GM21515 (cell line): ENCODE data around the gene PBX4.
A peak's percentile ranks its signal among the peaks of the same experiment; 100 is the strongest.

Experiments
- ATAC-seq: cut with Tn5 transposase; IDR thresholded peaks from one replicate; pipeline ENCODE4 v1.9.1; 2021; ENCODE audit not compliant: unreplicated experiment

PBX4 gene

DNA sequence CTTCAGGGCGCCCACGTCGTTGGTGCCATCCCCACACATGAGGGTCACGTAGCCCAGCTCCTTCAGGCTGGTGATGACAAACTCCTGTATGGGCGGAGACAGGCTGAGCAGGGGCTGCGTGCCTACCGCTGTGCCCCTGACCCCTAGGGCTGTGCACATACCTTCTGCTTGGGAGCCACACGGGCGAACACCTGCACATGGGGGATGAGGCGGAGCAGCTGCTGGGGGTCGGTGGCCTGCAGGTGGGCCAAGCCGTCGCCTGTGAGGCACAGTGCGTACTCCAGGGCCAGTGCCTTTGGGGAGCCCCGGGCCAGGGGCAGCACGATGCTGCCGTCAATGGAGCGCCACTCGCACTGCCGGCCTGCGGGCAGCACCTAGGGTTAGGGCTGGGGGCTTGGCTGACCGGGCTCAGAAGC, 31.1 kb upstream of the PBX4 start:
- ATAC-seq = no peak

DNA sequence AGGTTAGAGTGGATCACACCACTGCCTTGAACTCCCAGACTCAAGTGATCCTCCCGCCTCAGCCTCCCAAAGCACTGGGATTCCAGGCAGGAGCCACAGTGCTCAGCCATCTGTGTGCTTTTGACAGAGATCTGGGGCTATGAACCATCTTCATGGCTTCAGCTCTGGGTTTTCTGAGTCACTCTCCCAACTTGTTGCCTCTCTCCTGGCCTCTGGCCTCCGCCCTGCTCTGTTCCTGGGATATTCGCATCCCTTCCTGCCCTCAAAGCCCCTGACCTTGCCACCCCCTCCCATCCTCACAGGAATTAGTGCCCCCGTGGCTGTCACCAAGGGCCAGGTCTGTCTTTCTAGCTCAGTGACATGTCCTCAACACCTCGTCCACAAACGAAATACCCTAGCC, 30.7 kb upstream of the PBX4 start:
- ATAC-seq = no peak

DNA sequence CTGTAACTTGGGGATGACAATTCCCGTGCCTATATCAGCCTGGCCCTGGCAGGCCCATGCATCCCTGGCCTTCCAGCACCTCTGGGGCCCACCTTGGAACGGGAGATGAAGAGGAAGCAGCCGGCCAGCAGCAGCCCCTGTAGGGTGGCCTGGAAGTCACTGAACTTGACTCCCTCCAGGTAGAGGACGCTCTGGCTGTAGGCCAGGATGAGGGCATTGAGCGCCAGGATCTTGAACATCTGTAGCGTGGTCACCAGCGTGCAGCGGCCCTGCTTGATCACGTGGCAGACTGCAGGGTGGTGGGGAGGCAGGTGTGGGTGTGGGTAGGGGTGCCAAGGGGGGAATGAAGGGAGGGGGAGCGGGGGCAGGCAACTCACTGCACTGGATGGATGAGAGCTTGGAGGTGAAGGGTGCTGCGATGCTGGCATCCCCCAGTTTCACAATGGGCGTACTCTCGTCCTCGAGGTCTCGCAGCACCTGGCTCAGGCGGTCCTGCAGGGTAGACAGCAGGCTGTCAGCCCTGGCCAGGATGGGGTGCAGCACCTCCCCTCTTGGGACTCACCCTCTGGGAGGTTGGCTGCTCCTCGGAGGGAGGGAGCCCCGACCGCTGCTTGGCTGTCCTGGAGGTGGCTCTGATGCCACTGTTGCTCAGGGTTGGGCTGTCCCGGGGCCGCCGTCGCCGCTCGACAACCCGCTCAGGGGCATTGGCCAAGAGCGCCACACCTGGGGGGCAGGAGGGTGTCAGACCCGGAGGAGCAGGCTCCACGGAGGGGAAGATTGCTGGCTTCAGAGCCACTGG, 28.7 kb upstream of the PBX4 start:
- no peak for ATAC-seq

DNA sequence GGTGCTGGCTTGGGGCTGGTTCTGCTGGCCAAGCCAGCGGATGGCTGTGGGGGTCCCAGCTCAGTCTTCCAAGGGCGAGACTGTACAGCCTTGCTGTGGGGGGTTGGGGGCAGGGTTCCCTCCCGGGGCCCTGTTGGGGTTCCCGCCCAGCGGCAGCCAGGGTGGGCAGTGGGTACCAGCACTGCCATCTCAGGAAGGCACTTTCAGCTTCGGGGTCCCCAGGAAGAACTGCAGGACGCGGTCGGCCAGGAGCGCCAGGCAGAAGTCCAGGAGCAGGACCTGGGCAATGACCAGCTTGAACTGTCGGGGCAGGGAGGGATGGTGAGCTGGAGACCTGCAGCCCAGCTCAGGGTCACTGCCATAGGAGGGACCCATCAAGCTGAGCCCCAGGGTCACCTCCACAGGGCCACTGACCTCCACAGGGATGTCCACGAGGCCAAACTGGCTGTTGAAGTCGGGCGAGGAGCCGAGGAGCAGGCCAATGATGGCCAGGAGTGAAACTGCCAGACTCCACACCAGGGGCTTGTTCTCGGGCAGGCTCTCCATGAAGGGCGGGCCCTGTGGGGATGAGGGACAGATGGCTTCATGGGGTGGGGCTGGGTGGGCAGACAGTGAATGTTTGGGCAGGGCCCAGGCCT, 26.9 kb upstream of the PBX4 start:
- ATAC-seq = no peak

DNA sequence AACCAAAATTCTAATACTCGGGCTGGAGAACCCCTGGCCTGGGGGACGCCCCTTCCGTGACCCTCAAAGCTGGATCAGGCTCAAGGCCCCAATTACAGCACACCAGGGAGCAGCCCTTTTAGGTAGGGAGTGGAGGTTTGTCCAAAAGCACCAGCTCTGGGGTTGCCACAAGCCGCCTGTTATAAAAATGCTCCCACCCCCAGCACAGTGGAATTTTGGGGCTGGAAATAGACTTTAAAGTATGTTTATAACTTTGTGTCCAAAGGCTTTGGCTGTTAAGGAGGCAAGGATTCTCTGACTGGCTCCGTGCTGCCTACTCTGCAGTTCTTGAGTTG, 25.5 kb upstream of the PBX4 start:
- no peak for ATAC-seq

DNA sequence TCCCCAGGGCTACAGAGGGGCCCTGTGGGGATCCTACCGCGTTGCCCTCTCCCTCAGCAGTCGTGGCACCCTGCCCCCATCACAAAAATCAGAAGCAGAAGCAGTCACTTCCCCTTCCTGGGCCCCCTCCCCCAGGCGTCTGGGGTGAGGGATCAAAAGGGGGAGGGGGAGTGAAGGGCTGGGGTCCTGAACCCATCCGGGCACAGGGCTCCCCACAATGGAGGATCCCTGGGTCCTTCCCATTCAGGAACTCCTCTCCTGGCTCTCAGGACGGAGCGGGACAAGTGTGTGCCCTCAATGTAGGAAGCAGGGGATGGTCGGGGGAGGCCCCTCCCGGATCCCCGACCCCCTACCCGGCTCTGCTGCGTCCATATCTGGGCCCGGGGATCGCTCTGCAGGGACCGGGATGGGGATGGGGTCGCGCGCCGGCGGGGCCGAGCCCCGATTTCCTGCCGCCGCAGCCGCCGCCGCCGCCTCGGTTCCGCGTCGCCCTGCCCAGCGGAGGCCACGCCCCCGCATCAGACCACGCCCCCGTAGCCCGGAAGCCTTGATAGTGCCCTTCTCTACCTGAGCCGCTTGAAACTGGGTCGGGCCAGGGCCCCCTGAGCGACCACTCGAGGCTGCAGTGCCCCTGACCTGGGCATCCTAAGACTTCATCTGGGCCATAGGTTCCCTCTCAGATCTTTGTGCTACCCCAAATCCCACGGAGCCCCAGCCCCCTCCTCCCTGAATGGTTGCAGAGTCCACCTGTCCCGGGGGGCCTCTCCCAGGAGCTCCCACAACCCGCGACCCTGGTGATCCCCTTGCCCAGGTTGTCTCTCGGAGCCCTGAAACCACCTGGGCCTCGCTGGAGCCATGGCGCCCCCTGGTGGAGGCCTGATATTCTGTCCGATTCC, 24.9 kb upstream of the PBX4 start, which contains the start of gene GMIP:
Gene GMIP, minus strand, starts transcription at position 500 of the 896 bp plus-strand sequence. Its CDS starts 128 bp downstream, at position 372.
- peak; percentile 67 for ATAC-seq

DNA sequence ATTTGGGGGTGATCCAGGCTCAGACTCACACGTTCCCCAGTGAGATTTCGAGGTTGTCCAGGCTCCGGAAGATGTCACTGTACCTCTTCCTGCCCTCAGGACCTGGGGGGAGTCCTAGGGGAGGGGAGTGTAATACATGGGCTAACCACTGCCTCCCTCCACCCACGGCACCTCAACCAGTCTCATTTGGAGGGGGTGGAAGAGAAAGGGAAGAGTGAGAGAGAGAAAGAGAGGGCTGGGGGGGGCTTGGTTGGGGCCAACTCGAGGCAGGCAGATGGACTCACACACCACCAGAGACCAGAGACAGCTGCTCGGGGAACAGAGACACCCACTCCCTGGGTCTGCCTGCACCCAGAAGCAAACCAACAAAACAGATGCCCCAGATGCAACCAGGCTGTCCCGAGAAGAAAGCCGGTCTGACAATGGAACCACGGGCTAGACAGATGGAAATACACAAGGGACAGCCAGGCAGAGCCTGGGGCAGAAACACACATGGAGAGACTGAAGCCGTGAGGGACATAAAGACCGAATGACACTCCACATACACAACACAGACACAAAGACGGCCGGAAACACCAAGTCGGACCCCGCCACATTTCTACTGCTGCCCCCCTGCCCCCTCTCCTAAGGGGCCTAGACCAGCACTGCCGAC, 24.1 kb upstream of the PBX4 start:
- ATAC-seq = no peak

DNA sequence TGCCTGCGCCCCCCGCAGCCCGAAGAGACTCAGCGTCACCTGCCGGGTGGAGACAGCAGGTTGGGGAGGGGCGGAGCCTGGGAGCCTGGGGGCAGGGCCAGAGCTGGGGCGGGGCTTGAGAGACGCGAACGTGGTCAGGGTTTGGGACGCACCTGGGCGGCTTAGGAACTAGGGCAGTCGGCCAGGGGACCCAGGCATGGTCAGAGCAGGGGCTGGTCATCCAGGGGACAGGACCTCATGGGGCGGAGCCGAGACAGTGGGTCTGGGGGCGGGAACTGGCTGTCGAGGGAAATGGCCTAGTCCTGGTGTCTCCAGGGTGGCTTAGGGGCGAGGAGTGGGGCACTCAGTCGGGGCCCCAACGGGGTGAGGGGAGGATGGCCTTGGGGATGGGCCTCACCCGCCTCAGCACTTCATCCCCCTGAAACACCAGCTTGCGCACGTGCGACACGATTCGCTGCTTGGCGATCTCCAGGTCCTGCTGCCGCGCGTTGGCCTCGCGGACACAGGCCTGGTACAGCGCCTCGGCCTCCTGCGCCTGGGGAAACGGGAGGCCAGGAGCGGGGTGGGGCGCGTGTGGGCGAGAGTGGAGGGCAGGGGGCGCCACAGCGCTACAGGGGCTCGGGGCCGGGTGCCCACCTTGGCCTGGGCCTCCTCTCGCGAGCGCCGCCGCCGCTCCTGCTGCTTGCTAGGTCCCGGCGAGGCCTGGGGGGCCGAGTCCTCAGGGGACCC, 19.2 kb upstream of the PBX4 start:
- no peak for ATAC-seq

DNA sequence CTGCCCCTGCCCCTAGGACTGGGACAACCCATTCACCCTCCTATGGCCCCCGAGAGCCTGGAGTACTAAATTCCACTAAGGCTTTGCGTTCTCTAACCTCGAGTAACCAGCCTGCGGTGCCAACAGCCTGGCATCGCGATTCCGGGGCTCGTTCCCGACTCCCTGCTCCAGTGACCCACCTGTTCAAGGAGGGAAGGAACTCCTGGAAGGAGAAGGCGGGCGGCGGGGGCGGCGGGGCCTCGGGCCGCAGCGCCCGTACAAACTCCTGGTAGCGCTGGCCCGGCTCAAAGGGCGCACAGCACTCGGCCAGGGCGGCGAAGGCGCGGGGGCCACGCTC, 18.7 kb upstream of the PBX4 start:
- ATAC-seq = no peak

DNA sequence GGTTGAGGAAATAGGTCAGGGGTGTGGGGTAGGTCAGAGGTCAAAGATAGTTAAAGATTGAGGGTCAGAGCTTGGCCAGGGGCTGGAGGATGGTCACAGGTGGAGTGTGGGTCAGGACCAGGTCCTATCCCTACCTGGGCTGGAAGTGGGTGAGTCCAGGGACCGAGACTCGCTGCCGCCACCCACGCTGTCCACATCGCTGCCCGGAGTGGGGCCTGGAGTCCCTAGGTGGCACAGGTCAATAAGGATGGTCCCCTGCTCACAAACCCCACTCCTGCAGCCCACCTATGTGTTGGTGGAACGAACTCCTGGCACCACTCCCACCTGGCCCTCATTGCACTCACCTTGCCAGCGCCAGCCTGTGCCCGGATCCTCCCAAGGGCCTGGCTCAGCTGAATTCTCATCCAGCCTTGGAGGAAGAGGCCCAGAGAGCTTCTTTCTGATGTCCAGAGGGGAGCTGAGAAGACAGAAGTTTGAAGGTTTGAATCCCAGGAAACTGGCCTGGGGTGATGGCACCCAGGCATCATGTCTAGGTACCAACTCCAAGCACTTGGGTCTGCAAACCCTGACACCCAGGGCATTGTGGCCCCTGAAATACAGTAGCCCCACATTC, 18.2 kb upstream of the PBX4 start:
- ATAC-seq = no peak

DNA sequence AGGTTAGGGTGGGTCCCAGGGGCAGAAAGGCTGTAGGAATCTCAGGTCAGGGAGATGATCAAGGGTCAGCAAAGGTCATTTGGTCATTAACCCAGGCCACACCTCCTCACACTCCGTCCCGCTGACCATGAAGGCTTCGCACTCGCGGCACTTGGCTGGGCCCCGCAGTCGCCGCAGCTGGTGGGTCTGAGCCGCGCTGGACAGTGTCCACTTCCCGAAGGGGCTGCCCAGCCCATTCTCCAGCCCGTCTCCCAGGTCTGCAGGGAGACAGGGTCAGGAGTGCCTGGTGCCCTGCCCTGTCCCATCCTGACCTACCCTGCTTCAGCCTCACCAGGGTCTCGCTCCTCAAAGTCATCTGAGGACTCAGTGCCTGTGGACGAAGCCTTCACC, 16.8 kb upstream of the PBX4 start:
- ATAC-seq = no peak

DNA sequence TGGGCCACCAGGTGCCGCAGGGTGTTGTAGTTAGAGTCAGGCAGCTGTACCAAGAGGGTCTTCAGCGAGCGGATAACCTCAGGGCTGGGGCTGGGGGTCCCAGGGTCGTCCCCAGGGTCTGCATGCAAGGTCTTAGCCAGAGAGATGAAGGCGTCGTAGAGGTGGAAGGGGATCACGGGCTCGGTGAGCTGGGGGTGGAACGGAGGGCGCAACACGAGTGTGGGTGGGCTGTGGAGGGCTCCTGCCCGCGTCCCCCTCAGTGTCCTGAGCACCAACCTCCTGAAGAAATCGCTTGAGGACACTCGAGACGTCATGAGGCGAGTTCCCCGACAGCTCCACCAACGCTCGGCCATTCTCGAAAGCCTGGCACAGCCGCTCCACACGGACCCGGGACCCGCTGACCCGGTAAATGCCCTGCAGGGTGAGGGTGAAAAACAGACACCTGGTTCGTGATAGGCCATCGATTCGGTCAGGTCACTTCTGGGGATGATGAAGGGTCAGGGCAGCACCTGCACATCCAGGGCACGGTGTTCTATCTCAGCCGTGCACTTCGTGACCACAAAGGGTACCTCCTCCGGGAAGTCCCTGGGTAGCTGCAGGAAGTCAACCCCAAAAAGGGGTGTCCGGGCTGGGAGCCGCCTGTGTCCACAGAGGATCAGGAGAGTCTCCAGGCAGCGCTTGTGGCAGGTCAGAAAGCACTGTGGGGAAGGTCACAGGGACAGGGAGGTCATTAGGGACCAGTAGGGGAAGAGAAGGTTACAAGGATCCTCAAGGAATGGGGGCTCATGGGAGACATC, 16.2 kb upstream of the PBX4 start:
- ATAC-seq = no peak

DNA sequence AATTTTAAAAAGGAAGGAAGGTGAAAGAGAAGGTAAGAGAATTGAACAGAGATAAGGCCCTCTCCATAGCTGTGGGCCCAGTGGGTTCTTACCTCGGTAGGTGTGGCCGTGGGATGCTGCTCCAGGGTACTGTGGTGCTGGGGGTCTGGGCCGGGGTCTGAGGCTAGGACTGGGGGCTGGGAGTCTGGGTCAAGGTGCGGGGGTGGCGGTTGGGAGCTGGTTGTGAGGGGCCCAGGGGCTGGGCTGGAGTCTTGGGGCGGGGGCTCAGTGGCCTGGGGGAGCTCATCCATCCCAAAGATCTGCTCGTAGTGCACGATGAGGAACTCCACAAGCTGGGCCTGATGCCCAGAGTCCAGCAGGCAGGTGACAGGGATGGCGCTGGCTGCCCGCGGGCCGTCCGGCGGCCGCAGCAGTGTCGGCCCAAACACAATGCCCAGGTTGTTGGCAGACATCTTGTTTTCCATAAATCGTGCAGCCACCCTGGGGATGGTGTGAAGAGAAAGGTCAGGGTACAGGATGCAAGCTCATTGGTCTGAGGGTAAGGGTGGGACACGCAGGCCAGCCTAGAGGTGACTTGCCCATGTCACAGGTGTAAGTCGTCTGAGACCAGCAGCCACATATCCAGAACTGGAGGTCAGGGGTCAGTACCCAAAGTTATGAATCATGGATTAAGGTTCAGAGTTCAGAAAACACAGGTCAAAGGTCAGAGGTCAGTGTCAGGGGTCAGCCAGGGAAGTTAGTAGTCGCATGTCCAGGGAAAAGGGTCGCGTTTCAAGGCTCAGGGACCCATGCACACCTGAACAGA, 15.4 kb upstream of the PBX4 start:
- ATAC-seq = no peak

DNA sequence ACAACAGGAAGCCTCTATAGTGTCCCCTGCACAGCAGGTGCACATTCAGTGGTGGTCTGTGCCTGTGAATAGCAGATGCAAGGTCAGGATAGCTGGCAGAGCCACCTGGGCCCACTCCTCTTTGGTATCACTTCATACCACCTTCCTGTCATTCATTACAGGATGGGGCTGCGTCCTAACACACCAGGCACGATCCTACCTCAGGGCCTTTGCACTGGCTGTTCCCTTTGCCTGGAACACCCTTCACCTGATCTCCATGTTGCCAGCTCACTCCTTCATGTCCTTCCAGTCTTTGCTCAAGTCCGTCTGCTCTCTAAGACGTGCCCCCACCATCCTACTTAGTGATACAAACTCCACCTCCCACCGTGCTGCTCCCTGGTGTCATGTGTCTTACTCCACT, 14.2 kb upstream of the PBX4 start:
- no peak for ATAC-seq

DNA sequence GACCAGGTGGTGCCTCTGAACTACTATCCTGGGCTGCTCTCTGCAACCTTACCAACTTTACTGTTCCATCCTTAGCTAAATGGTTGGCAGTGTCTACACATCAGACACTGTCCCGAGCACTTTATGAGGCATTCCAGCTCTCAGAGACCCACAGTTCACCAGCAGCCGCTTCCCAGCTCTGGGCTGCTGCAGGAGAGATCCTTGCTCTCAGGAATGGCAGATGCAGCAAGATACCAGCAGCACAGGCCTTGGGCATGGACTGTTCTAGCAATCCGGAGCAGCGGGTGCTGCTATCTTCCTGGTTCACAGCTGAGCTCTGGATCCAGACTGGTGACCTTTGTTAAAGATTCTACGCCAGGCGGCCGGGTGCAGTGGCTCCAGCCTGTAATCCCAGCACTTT, 12.9 kb upstream of the PBX4 start:
- no peak for ATAC-seq

DNA sequence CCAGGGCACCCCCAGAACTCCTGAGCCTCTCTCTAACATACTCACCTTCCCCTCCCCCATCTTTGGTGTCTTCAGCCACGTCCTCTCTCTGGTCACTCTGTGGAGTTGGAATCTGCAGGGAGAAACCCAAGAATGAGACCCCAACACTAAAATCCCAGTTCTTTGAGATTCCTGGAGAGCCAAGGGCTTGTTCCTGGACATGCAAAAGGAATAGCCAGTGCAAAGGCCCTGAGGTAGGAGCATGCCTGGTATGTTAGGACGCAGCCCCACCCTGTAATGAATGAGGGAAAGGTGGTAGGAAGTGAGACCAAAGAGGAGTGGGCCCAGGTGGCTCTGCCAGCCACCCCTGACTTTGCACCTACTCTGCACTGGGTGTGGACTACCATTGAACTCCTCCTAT, 11.9 kb upstream of the PBX4 start:
- ATAC-seq = no peak

DNA sequence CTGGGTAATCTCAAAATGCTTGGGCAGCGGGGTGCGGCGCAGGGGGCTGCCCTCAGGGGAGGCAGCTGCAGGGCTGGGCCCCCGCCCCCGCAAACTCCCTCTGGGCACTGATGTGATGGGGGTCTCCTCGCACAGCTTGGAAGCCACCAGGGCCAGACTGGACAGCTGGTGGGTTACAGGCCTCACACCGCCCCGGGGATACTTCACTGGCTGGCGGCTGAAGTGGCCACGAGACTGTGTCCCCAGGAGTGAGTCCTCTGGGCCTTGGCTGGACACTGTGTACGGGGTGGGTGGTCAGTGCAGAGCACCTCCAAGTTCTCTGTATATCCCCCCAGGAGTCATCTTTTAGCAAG, 11.6 kb upstream of the PBX4 start:
- no peak for ATAC-seq

DNA sequence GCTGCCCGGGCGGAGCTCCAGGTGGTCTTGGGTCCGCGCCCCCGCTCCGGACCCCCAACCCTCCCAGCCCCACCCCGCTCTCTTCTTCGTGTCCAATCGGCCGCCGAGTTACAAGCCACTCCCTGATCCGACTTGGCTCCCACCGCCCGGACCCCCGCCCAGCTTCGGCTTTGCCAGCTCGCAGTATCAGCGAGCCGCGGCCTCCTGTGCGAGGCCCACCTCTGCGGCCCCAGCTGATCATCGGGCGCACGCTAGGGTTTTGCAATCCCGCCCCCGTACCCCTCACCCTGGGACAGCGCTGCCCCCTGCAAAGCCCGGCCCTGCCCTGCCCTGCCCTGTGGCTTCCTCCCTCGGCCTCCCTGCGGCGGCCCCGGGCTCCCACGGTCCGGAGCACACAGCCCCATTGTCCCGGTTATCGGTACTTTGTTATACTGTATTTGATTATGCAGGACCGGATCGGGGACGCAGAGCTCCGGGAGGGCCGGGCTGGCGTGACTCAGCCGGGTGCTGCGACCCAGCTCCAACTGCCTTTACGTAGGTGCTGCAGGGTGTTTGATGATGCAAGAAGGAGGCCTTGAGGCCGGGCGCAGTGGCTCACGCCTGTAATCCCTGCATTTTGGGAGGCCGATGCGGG, 10.1 kb upstream of the PBX4 start:
- ATAC-seq = no peak
